CD4-positive, alpha-beta T cell treated with Interleukin-15 for 1 hour (primary cell): ENCODE results near the gene HRAS.

Source experiments
- DNase-seq: peaks from one replicate; pipeline ENCODE4 v3.0.0-alpha.2; 2020

The HRAS gene

GRCh38 chr11:553083-553987, 18.0 kb upstream of the HRAS start:
- no peak for DNase-seq

GRCh38 chr11:551596-551995, 16.2 kb upstream of the HRAS start:
- DNase-seq = no peak

GRCh38 chr11:551131-551530, 15.8 kb upstream of the HRAS start:
- DNase-seq = no peak

- DNase-seq = no peak
Observed at GRCh38 chr11:550746-551085, 15.3 kb upstream of the HRAS start.

- DNase-seq = no peak
Observed at GRCh38 chr11:550021-550745, 14.8 kb upstream of the HRAS start.

- DNase-seq = no peak
Observed at GRCh38 chr11:548700-549603, 13.6 kb upstream of the HRAS start.

GRCh38 chr11:545171-545570, 9.8 kb upstream of the HRAS start:
- no peak for DNase-seq

- DNase-seq = no peak
Observed at GRCh38 chr11:544817-545166, 9.4 kb upstream of the HRAS start.

GRCh38 chr11:541433-541885, 6.1 kb upstream of the HRAS start:
- DNase-seq = no peak

GRCh38 chr11:540583-541432, 5.4 kb upstream of the HRAS start:
- DNase-seq = no peak

- no peak for DNase-seq
Observed at GRCh38 chr11:539971-540481, 4.7 kb upstream of the HRAS start.

- no peak for DNase-seq
Observed at GRCh38 chr11:538431-539051, 3.2 kb upstream of the HRAS start.

- no peak for DNase-seq
Observed at GRCh38 chr11:537622-538430, 2.5 kb upstream of the HRAS start.

- DNase-seq = peak; percentile 97
Observed at GRCh38 chr11:536841-537621, 1.7 kb upstream of the HRAS start, which contains the start of gene LRRC56. TSS of gene LRRC56 (plus strand) at chr11:537527. CDS start at chr11:540685, 3,158 bp downstream.

GRCh38 chr11:535210-535518, 212 bp downstream of the HRAS start:
- DNase-seq = no peak

- no peak for DNase-seq
Observed at GRCh38 chr11:534396-535209, 773 bp downstream of the HRAS start.

- no peak for DNase-seq
Observed at GRCh38 chr11:533586-534395, 1.6 kb downstream of the HRAS start.

- DNase-seq = no peak
Observed at GRCh38 chr11:532986-533585, 2.3 kb downstream of the HRAS start.
